Left lung (tissue), 10 donors: ENCODE results near the gene CBX8. TPM values are rescaled to one million over a fixed set of nuclear protein-coding genes. Genes with fewer than 3 reads are reported as not detected.

Experiments used
- ATAC-seq: fragments of 200-7000 bp; cut with Tn5 transposase; one replicate; pipeline ENCODE4 v1.9.1; 2020; ENCODE audit warnings: moderate library complexity
- DNase-seq, 4 donors: peaks; one replicate each; pipeline ENCODE4 v3.0.0-alpha.2; 2013 to 2020
- H3K27ac ChIP-seq, 2 donors: fragments of 200-600 bp; sonication (generic) in 1 of 2; one replicate each; pipeline versions ENCODE4 v1.5.0 to v1.8.0; 2020 to 2021
- H3K27me3 ChIP-seq, 2 donors: fragments of 200-600 bp; sonication (generic) in 1 of 2; one replicate each; pipeline versions ENCODE4 v1.5.0 to v1.8.0; 2020 to 2021
- H3K36me3 ChIP-seq, 2 donors: fragments of 200-600 bp; sonication (generic) in 1 of 2; one replicate each; pipeline versions ENCODE4 v1.5.0 to v1.8.0; 2020 to 2021
- H3K4me1 ChIP-seq, 2 donors: fragments of 200-600 bp; one replicate each; pipeline ENCODE4 v1.8.0; 2021
- H3K4me3 ChIP-seq, 2 donors: fragments of 200-600 bp; sonication (generic) in 1 of 2; one replicate each; pipeline versions ENCODE4 v1.5.0 to v1.8.0; 2020 to 2021; ENCODE audit warnings: mild to moderate bottlenecking in 1 of 2
- H3K9me3 ChIP-seq, 2 donors: fragments of 200-600 bp; sonication (generic) in 1 of 2; one replicate each; pipeline versions ENCODE4 v1.5.0 to v1.8.0; 2020 to 2021
- intact Hi-C, 2 donors: fragments of 100-400 bp; cut with DNase I; formaldehyde crosslinking; loops; one replicate each; pipeline versions ENCODE4 v1.11.2 to v1.14.2; 2022
- polyA plus RNA-seq, 6 donors: library from polyadenylated mRNA; unstranded; fragments of 120-200 nt; gene quantifications; one replicate each; pipeline ENCODE4 v1.2.1, GENCODE V29; 2013; ENCODE audit not compliant: insufficient read length in 6 of 6
- total RNA-seq, 2 donors: library from RNA; stranded (reverse); fragmentation: NEBNext Ultra II Directional; extraction: Animal tissue kit (Norgen Biotek cat#: 25700); gene quantifications; one replicate each; pipeline ENCODE4 v1.2.1, GENCODE V29; 2021
- TF ChIP-seq, protein P1 (sequence below), 2 donors: fragments of 200-600 bp; sonication (generic) in 1 of 2; IDR thresholded peaks; one replicate each; pipeline versions ENCODE4 v1.5.0 to v1.8.0; 2021; ENCODE audit warnings: antibody characterized with exemption in 2 of 2
- donor health status: DM: no; HTN: yes; CAD: no.
- donor health status: DM: no; HTN: no; CAD: no.

Gene CBX8
- total and polyA plus RNA-seq, 8 donors: 7.3 to 11.4 (median 8.9) TPM

GRCh38 chr17:79779661-79780365, 17.1 kb downstream of the CBX8 start:
- Histone ChIP-seq H3K9me3 (no peaks in the 10 kb centered on the region), H3K27ac (no peak overlapping the region), H3K4me3 (no peak overlapping the region), H3K36me3 (peaks cover 0 to 9% of the 10 kb centered on the region in 2 donors), H3K27me3 (peaks cover 33 to 86% of the 10 kb centered on the region in 2 donors), H3K4me1 (peaks cover 12 to 29% of the 10 kb centered on the region in 2 donors)
- TF ChIP-seq, protein P1, sequence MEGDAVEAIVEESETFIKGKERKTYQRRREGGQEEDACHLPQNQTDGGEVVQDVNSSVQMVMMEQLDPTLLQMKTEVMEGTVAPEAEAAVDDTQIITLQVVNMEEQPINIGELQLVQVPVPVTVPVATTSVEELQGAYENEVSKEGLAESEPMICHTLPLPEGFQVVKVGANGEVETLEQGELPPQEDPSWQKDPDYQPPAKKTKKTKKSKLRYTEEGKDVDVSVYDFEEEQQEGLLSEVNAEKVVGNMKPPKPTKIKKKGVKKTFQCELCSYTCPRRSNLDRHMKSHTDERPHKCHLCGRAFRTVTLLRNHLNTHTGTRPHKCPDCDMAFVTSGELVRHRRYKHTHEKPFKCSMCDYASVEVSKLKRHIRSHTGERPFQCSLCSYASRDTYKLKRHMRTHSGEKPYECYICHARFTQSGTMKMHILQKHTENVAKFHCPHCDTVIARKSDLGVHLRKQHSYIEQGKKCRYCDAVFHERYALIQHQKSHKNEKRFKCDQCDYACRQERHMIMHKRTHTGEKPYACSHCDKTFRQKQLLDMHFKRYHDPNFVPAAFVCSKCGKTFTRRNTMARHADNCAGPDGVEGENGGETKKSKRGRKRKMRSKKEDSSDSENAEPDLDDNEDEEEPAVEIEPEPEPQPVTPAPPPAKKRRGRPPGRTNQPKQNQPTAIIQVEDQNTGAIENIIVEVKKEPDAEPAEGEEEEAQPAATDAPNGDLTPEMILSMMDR (IDR thresholded peaks at IDR 0.05): no peak
- intact Hi-C loops: loop anchor here in 1 of 2 donors (10.0 kb wide), 2 partner anchors 135 to 195 kb away; no protein-coding TSS in a partner anchor
- no peak for DNase-seq
- ATAC-seq: no peak

DNA sequence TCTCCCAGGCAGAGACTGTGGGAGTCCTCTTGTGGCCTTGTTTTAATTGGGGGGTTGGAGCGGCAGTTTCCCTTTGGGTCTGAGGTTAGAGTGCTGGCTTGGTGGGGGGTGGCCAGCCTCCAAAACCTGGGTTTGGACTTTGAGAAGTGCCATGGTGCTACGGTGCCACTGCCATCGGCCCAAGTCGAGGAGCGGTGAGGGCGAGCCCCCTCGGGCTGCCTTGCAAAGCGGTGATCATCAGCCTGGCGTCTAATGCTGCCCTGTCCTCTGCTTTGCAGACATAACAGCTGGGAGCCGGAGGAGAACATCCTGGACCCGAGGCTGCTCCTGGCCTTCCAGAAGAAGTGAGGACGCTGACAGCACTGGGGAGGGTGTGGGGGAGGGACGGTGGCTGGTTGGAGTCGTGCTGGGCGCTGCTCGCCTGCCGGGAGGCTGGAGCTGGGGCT, 17.8 kb downstream of the CBX8 start:
- Histone ChIP-seq H3K36me3 (peaks cover 0 to 1% of the 10 kb centered on the region in 2 donors), H3K9me3 (no peaks in the 10 kb centered on the region), H3K4me3 (peak overlapping the region in 1 of 2 donors; percentile 66), H3K4me1 (peaks cover 12 to 29% of the 10 kb centered on the region in 2 donors), H3K27ac (no peak overlapping the region), H3K27me3 (peaks cover 35 to 86% of the 10 kb centered on the region in 2 donors)
- ATAC-seq (no peak), DNase-seq (no peak)
- TF ChIP-seq, protein P1 (IDR thresholded peaks at IDR 0.05): no peak
- intact Hi-C loops: no loop called here

- intact Hi-C loops: no loop called here
- Histone ChIP-seq H3K27me3 (peaks cover 35 to 89% of the 10 kb centered on the region in 2 donors), H3K4me3 (peak overlapping the region; percentile 66), H3K9me3 (no peaks in the 10 kb centered on the region), H3K27ac (no peak overlapping the region), H3K36me3 (no peaks in the 10 kb centered on the region), H3K4me1 (peaks cover 12 to 29% of the 10 kb centered on the region in 2 donors)
- ATAC-seq (peak; percentile 4), DNase-seq (peak in 1 of 4 donors; percentile 81)
- TF ChIP-seq, protein P1 (IDR thresholded peaks at IDR 0.05): no peak
These were observed 18.3 kb downstream of the CBX8 start for GRCh38 chr17:79778504-79779083.

- peak in 3 of 4 donors; percentile 80 to 94 (median 83) for DNase-seq
- peaks cover 35 to 95% of the 10 kb centered on the region in 2 donors for H3K27me3 ChIP-seq
- H3K4me3 ChIP-seq: peak within 1 kb of the TSS; percentile 66
- no peaks in the 10 kb centered on the region for H3K36me3 ChIP-seq
- H3K9me3 ChIP-seq: no peaks in the 10 kb centered on the region
- peaks cover 12 to 29% of the 10 kb centered on the region in 2 donors for H3K4me1 ChIP-seq
- TF ChIP-seq, protein P1 (IDR thresholded peaks at IDR 0.05): no peak
- peak within 1 kb of the TSS; percentile 33 to 63 for H3K27ac ChIP-seq
- intact Hi-C loops: no loop called here
- peak; percentile 81 for ATAC-seq
These were observed 18.9 kb downstream of the CBX8 start, which contains the start of gene CBX2 for GRCh38 chr17:79777894-79778503. TSS of gene CBX2 (plus strand) at chr17:79778148. CDS start at chr17:79778236, 88 bp downstream.
